K562 (cell line): ENCODE measurements around the gene C10orf95. TPM values are rescaled to one million over a fixed set of nuclear protein-coding genes. Genes with fewer than 3 reads are reported as not detected.

ENCODE experiments used
- KLF10 ChIP-seq: fragments of 250-450 bp; sonication (Bioruptor Pico); IDR thresholded peaks from 2 replicates; pipeline ENCODE4 v1.6.1; 2021; ENCODE audit warnings: matching md5 sums
- polyA plus RNA-seq, 8 experiments: library from polyadenylated mRNA; depleted of rRNA in 4 of 8; stranded (reverse) in 5 of 8; unstranded in 3 of 8; fragments of >200 nt; fragmentation: Nextera tagmentation in 2 of 8; fragmentation: Illumina TruSeq in 1 of 8; extraction: Ambion mirVana in 2 of 8; extraction: Trizol in 1 of 8; gene quantifications; 2 replicates each; pipeline versions ENCODE4 v1.2.1 to v1.2.3, GENCODE V29; 2011 to 2014; ENCODE audit warnings: inconsistent platforms in 1 of 8, missing spikeins in 1 of 8
- total RNA-seq, 7 experiments: library from RNA; depleted of rRNA in 6 of 7; stranded (reverse); fragments of >200 nt in 6 of 7; fragmentation: Illumina TruSeq in 2 of 7; extraction: Trizol in 2 of 7; gene quantifications; 2 replicates each; pipeline versions ENCODE4 v1.2.1 to v1.2.3, GENCODE V29; 2011 to 2021; ENCODE audit warnings: low replicate concordance in 1 of 7
- TF ChIP-seq, protein P1 (sequence below), 2 experiments: fragments of 450-650 bp; formaldehyde crosslinking in 1 of 2; IDR thresholded peaks; 2 replicates each; pipeline versions ENCODE4 v1.4.0 to v1.6.1; 2014 to 2020; ENCODE audit warnings: mild to moderate bottlenecking in 2 of 2, borderline replicate concordance in 1 of 2, low read depth in 1 of 2

C10orf95 gene
- total and polyA plus RNA-seq, 9 of the 15 experiments (the other 6 are each of a cell fraction or from before 2014, with no cell fraction given), result 0.03 to 0.41 (median 0.17) TPM; not detected in 1

DNA sequence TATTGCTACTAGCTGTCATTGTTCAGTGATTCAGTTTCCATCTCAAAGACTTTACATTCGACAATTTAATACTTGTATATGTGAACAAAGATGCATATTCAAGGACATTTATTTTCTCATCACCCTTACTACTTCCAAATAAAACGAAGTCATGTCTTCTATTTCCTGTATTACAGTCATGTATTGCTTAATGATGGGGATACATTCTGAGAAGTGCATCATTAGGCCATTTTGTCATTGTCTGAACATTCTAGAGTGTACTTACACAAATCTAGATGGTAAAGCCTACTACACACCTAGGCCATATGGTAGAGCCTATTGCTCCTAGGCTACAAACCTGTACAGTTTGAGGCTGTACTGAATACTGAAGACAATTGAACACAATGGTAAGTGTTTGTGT lies 6.5 kb downstream of the C10orf95 start (continued):
- TF ChIP-seq, protein P1, sequence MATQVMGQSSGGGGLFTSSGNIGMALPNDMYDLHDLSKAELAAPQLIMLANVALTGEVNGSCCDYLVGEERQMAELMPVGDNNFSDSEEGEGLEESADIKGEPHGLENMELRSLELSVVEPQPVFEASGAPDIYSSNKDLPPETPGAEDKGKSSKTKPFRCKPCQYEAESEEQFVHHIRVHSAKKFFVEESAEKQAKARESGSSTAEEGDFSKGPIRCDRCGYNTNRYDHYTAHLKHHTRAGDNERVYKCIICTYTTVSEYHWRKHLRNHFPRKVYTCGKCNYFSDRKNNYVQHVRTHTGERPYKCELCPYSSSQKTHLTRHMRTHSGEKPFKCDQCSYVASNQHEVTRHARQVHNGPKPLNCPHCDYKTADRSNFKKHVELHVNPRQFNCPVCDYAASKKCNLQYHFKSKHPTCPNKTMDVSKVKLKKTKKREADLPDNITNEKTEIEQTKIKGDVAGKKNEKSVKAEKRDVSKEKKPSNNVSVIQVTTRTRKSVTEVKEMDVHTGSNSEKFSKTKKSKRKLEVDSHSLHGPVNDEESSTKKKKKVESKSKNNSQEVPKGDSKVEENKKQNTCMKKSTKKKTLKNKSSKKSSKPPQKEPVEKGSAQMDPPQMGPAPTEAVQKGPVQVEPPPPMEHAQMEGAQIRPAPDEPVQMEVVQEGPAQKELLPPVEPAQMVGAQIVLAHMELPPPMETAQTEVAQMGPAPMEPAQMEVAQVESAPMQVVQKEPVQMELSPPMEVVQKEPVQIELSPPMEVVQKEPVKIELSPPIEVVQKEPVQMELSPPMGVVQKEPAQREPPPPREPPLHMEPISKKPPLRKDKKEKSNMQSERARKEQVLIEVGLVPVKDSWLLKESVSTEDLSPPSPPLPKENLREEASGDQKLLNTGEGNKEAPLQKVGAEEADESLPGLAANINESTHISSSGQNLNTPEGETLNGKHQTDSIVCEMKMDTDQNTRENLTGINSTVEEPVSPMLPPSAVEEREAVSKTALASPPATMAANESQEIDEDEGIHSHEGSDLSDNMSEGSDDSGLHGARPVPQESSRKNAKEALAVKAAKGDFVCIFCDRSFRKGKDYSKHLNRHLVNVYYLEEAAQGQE (IDR thresholded peaks at IDR 0.05; ENCODE audit: borderline replicate concordance), result no peak
- TF ChIP-seq, protein P1 (CRISPR knock-in tag; IDR thresholded peaks at IDR 0.05; ENCODE audit: low read depth), result no peak
- TF ChIP-seq KLF10 (CRISPR knock-in tag), result no peak
